Mesothelial cell of epicardium (in vitro differentiated cells): ENCODE data around the gene NAT8L. TPM values are rescaled to one million over a fixed set of nuclear protein-coding genes. Genes with fewer than 3 reads are reported as not detected.

ENCODE experiments used
- DNase-seq, 2 experiments: peaks; one replicate each; pipeline ENCODE4 v3.0.0; 2021; ENCODE audit warnings: low spot score in 2 of 2; ENCODE audit not compliant: unreplicated experiment in 2 of 2
- H3K27ac Mint-ChIP-seq: 2 replicates; pipeline ENCODE4 v1.8.0; 2021; ENCODE audit warnings: mixed read lengths
- H3K27me3 Mint-ChIP-seq: 2 replicates; pipeline ENCODE4 v1.8.0; 2021; ENCODE audit warnings: low read depth, mixed read lengths
- H3K36me3 Mint-ChIP-seq: 2 replicates; pipeline ENCODE4 v1.8.0; 2021; ENCODE audit warnings: mixed read lengths
- H3K4me1 Mint-ChIP-seq: 2 replicates; pipeline ENCODE4 v1.8.0; 2021; ENCODE audit warnings: mixed read lengths
- H3K4me3 Mint-ChIP-seq: 2 replicates; pipeline ENCODE4 v1.8.0; 2021; ENCODE audit warnings: mild to moderate bottlenecking, moderate library complexity, mixed read lengths
- H3K9me3 Mint-ChIP-seq: 2 replicates; pipeline ENCODE4 v1.8.0; 2021; ENCODE audit warnings: mixed read lengths
- CTCF ChIP-seq: fragments of 200-600 bp; sonication (generic); IDR thresholded peaks from one replicate; pipeline ENCODE4 v1.5.0; 2021; ENCODE audit warnings: antibody characterized with exemption; ENCODE audit not compliant: unreplicated experiment
- total RNA-seq: library from RNA; stranded (reverse); gene quantifications from 3 replicates; pipeline ENCODE4 v1.2.1, GENCODE V29; 2021

The NAT8L gene
- total RNA-seq, 1 donor from 2014 or later: 25.2 TPM

DNA sequence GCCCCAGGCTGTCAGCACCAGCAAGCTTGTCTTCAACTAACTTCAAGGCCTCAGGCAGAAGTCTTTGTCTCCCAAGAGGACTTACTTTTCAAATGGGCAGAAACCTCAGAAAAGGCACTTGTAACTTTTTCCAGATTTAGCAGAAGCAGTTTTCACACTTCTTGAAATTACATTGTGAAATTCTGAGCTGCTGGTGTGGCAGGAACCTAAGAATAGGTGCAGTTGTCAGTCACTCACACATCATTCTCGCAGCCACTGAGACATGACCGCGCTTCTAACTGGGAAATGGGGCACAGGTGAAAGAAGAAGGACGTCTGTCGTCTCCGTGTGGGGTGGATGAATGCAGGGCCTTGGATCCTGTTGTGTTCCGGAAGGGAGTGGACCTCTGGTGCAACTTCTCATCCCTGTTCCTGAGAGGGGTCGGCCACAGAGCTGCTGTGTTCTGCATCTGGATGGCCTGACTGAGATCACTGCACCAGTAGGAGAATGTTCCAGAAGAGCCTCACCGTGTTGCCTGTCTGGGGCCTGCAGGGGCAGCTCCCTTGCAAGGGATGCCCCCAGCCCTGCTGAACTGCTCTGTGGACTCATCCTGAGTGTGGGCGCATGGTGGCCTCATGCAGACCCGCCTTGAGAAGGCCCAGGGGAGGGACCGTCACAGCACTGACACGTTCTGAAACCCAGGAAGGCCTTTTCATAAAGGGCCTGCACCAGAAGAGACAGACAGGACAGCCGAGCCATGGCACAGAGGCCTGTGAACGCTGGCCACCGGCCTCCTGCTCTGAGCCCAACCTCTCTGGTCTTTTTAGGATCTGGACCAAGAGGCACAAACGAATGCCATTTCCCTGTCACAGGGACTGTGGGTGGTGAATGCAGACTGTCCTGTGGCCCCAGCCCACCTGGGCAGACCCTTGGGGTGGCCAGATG, 18.7 kb downstream of the NAT8L start:
- Mint-ChIP-seq H3K27me3 (peaks cover 2% of the 10 kb centered on the region), H3K4me3 (no peak overlapping the region), H3K36me3 (no peaks in the 10 kb centered on the region), H3K4me1 (no peaks in the 10 kb centered on the region), H3K9me3 (no peaks in the 10 kb centered on the region), H3K27ac (no peak overlapping the region)
- TF ChIP-seq CTCF: no peak
- DNase-seq: no peak

GRCh38 chr4:2078584-2078983, 19.5 kb downstream of the NAT8L start:
- no peak overlapping the region for H3K27ac Mint-ChIP-seq
- H3K9me3 Mint-ChIP-seq: no peaks in the 10 kb centered on the region
- H3K36me3 Mint-ChIP-seq: no peaks in the 10 kb centered on the region
- no peak for TF ChIP-seq CTCF
- H3K4me1 Mint-ChIP-seq: no peaks in the 10 kb centered on the region
- H3K27me3 Mint-ChIP-seq: peaks cover 2% of the 10 kb centered on the region
- H3K4me3 Mint-ChIP-seq: no peak overlapping the region
- no peak for DNase-seq

- TF ChIP-seq CTCF: no peak
- peaks cover 2% of the 10 kb centered on the region for H3K27me3 Mint-ChIP-seq
- H3K27ac Mint-ChIP-seq: no peak overlapping the region
- no peak for DNase-seq
- H3K4me3 Mint-ChIP-seq: no peak overlapping the region
- no peaks in the 10 kb centered on the region for H3K9me3 Mint-ChIP-seq
- no peaks in the 10 kb centered on the region for H3K4me1 Mint-ChIP-seq
- H3K36me3 Mint-ChIP-seq: no peaks in the 10 kb centered on the region
Observed at GRCh38 chr4:2079006-2079405, 19.9 kb downstream of the NAT8L start.

- Mint-ChIP-seq H3K4me3 (no peak overlapping the region), H3K27me3 (peaks cover 2% of the 10 kb centered on the region), H3K4me1 (no peaks in the 10 kb centered on the region), H3K36me3 (no peaks in the 10 kb centered on the region), H3K27ac (no peak overlapping the region), H3K9me3 (no peaks in the 10 kb centered on the region)
- no peak for TF ChIP-seq CTCF
- no peak for DNase-seq
Observed at GRCh38 chr4:2079926-2080325, 20.8 kb downstream of the NAT8L start.

DNA sequence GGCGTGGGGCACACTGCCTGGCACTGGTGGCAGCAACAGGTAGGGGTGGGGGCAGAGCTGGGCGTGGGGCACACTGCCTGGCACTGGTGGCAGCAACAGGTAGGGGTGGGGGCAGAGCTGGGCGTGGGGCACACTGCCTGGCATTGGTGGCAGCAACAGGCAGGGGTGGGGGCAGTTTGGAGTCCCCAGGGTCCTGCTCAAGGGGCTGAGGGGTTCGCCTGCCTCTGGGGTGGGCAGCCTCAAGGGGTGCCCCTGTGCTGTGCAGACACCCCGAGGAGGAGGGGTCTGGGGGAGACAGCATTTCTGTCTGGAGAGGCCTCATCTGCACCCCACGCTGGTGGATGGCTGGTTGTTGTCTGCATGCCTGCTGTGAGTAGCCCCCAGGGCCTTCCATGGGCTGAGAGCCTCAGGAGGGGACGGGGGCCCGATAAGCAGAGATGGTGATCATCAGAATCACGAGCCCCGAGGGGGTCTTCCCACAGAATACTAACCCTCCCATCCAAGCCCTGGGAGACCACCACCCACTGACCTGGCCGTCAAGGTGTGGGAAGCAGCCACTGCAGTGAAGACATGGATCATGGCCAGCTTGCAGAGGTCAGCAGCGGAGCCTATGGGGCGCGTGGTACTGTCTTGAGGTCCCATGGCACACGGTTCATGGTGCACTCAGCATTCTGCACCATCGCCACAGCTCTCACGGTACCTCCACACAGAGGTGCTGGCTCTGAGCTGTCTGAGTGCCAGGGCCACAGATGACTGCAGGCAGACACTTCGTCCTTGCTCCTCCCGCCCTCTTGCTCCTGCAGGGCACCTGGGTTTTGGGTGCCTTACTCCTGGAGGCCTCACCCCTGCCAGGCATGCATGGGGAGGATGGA, 21.5 kb downstream of the NAT8L start:
- Mint-ChIP-seq H3K9me3 (no peaks in the 10 kb centered on the region), H3K27me3 (peaks cover 2% of the 10 kb centered on the region), H3K4me3 (no peak overlapping the region), H3K4me1 (no peaks in the 10 kb centered on the region), H3K36me3 (no peaks in the 10 kb centered on the region), H3K27ac (no peak overlapping the region)
- no peak for DNase-seq
- TF ChIP-seq CTCF: no peak
